ENCODE measurements around the gene BLACAT1.

BLACAT1 gene

GRCh38 chr1:205452933-205453332 lies 2.9 kb downstream of the BLACAT1 start:
- DNase-seq = no peak

GRCh38 chr1:205452364-205452763 lies 3.5 kb downstream of the BLACAT1 start:
- DNase-seq = no peak

GRCh38 chr1:205451759-205452164 lies 4.1 kb downstream of the BLACAT1 start:
- no peak for DNase-seq

GRCh38 chr1:205451202-205451601 lies 4.6 kb downstream of the BLACAT1 start:
- DNase-seq = no peak

- DNase-seq = no peak
Observed at GRCh38 chr1:205450448-205450847, 5.4 kb downstream of the BLACAT1 start.

GRCh38 chr1:205449750-205450443 lies 5.9 kb downstream of the BLACAT1 start:
- peak; percentile 70 for DNase-seq

GRCh38 chr1:205449254-205449749 lies 6.5 kb downstream of the BLACAT1 start:
- no peak for DNase-seq

- DNase-seq = no peak
Observed at GRCh38 chr1:205448540-205449253, 7.1 kb downstream of the BLACAT1 start.

GRCh38 chr1:205447457-205448341 lies 8.1 kb downstream of the BLACAT1 start:
- no peak for DNase-seq

GRCh38 chr1:205446828-205447227 lies 9.0 kb downstream of the BLACAT1 start:
- no peak for DNase-seq

GRCh38 chr1:205445646-205445935 lies 10.3 kb downstream of the BLACAT1 start:
- DNase-seq = no peak

GRCh38 chr1:205444931-205445645 lies 10.8 kb downstream of the BLACAT1 start:
- DNase-seq = no peak

- no peak for DNase-seq
Observed at GRCh38 chr1:205444300-205444930, 11.4 kb downstream of the BLACAT1 start.

- DNase-seq = no peak
Observed at GRCh38 chr1:205443585-205444299, 12.1 kb downstream of the BLACAT1 start.

- DNase-seq = no peak
Observed at GRCh38 chr1:205442051-205442725, 13.7 kb downstream of the BLACAT1 start.

GRCh38 chr1:205441716-205442050 lies 14.2 kb downstream of the BLACAT1 start:
- no peak for DNase-seq

GRCh38 chr1:205441318-205441633 lies 14.6 kb downstream of the BLACAT1 start:
- DNase-seq = no peak

- peak; percentile 85 for DNase-seq
Observed at GRCh38 chr1:205440476-205441317, 15.1 kb downstream of the BLACAT1 start.

- no peak for DNase-seq
Observed at GRCh38 chr1:205440121-205440475, 15.7 kb downstream of the BLACAT1 start.
